Glomerular visceral epithelial cell (primary cell): ENCODE data around the gene SIRPD.

Experiments used
- DNase-seq: peaks from one replicate; pipeline ENCODE4 v3.0.0-alpha.2; 2016; ENCODE audit errors: extremely low spot score

The SIRPD gene

DNA sequence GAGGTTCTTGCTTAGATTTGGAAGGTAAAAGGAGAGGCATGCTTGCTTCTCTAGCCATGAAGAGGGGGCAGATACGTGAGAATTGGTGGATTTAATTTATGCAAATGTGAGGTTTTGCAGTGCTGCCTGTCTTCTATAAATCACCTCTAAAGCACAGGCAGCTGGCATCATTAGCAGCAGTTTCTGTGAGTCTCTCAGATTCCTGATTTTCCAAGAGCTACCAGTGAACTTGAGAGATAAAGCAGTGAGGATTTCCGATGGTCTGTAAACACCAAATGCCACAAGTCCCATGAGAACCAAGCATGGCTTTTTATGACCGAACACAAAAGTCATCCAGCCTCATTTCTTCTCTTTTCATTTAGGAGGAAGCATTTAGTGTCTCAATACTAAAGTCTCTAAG is 63.1 kb downstream of the SIRPD start:
- DNase-seq = no peak

DNA sequence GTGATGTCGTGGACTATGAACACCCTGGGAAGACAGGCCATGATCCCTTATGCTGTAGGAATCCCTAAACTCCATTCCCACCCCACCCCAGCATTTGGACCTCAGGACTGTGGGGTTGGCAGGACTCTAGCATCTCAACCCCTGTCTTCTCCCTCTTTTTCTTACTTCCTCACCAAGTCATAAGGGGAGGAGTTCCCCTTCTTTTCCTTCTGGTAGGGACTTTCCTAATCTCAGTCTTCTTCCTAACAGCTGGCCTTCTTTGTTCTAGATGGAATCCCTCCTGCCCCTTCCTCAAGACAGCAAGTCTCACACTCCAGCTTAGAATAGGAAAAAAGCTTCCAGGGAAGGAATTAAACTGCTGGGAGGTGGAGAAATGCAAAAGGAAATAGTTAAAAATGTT is 64.0 kb downstream of the SIRPD start:
- no peak for DNase-seq

DNA sequence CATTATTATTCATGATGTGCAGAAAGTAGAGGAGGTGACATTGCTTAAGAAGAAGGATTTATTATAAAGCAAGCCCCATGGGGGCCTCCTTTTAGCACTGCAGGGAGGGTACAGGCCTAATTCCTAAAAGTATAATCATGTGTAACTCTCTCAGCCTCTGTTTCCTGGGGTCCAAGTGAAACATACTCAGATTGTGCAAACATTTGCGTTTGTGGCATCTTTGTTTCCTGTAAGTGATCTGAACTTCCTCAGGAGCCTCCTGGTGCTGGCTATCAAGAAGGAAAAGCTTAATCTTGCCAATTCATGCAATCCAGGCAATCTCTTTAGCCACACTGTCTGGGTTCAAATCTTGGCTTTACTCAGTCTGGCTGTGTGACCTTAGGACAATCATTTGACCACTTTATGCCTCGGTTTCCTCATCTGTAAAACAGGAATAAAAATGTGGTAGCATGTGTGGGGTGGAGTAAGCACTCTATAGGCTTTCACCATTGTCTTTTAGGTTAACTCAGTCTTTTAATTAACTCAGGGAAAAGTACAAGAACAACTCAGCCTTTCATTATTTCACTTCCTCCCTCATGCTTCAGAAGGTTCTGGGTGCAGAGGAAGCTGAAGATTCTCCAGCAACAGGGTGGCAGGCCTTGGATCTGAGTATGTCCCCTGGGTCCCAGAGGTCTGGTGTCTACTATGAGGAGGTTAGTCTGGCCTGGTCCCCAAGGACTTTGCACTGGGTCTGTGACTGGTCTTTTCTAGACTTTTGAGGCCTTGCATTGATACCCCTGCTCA is 65.5 kb downstream of the SIRPD start:
- no peak for DNase-seq

DNA sequence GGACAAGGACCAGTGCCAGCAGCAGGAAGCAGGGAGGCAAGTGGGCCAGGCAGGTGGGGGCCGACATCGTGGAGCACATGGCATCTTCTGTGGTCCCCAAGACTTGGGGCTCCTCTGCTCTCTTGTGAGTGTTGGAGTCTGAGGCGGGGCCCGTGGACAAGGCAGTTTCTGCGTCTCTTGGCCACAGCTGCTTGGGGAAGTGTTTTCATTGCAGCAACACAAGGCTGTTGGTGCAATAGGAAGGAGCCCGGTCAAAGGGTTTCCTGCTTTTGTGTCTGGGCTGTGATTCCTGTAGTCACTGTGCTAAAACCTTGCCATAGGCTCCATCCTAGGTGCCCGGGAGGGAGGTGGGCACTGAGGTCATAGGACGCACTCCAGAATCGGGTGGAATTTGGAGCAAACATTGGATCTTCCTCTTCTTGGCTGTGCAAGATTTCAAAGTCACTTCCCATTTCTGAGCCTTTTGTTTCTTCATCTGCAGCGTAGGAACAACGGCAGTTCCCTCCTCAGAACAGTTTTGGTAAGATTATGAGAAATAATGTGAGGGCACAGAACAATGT is 66.1 kb downstream of the SIRPD start, which contains the start of gene SIRPB2:
SIRPB2 (minus strand) TSS at position 140 of the 560 bp plus-strand sequence; CDS start at position 79, 61 bp downstream.
- no peak for DNase-seq

DNA sequence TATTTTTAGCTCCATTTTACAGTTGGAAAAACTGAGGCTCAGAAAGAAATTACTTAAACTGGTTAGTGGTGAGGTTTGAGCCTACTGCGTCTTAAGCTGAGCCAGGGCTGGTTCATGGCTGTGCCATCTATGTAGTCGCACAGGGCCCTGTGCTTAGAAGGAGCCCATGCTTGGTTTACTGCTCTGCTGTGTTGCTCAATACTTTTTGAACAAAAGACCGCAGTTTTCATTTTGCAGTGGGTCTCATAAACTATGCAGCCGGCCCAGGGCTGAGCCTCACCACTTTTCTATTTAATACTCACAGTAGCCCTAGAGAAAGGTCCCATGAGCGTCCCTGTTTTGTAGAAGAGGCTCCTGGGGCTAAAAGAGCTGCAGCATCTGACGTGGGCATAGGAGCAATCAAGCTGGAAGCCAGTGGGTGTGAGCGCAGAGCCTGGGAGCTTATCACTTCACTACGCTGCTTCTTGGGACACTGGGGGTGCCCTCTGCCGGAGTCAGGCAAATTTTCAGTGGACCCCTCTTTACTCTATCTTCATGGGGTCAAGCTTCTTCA is 66.8 kb downstream of the SIRPD start:
- DNase-seq = no peak

DNA sequence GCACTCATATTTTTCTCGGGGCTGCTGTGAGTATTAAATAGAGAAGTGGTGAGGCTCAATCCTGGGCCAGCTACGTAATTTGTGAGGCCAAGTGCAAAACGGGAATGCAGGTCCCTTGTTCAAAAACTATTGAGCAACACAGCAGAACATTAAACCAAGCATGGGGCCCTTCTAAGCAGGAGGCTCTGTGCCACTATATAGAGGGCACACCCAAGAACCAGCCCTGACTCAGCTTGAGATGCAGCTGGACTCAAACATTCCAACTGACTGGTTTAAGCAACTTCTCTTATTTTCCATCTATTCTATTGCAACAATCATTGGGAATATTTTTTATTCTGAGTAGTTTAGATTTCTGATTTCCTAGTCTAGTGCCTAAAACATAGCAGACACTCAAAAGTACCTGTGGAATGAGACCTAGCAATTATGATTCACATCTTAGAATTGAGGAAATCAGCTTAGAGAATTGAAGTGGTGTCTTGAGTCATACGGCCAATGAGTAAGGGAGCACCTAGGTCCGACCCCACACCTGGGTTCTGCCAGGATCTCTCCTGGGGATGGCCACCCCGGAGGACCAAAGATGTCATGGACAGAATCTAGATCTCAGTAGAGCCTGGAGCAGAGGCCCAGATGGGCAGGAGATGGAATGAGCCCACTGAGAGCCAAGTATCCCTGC is 67.6 kb downstream of the SIRPD start:
- no peak for DNase-seq

DNA sequence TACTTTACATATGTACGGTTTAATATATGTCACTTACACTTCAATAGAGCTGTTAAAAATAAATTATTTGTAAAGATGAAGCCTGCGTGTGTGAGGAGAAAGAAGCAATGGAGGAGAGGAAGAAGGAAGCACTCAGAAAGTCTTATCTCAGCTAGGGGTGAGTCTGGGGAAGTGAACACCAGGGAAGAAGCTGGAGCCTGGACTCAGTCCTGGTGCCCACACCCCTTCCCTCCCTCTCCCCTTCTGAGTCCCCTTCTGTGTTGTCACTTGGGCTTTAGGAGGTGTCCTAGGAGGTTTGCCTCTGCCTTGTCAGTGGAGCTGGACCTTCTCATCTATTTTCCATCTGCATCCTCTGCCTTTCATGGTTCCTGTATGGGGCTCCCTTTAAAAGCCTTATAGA is 68.2 kb downstream of the SIRPD start:
- no peak for DNase-seq

DNA sequence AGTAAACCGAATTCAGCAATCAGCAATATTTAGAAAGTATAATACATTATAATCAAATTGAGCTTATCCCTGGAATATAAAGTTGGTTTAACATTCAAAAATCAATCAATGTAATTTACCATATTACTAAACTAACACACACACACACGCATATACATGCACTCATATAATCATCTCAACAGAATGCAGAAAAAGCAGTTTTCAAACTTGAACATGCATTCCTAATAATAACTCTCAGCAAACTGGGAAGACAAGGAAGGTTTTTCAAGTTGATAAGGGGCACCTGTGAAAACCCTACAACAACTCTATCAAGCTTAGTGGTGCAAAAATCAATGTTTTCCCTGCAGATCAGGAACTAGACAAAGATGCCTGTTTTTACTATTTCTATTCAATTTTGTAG is 70.9 kb downstream of the SIRPD start:
- DNase-seq = no peak

DNA sequence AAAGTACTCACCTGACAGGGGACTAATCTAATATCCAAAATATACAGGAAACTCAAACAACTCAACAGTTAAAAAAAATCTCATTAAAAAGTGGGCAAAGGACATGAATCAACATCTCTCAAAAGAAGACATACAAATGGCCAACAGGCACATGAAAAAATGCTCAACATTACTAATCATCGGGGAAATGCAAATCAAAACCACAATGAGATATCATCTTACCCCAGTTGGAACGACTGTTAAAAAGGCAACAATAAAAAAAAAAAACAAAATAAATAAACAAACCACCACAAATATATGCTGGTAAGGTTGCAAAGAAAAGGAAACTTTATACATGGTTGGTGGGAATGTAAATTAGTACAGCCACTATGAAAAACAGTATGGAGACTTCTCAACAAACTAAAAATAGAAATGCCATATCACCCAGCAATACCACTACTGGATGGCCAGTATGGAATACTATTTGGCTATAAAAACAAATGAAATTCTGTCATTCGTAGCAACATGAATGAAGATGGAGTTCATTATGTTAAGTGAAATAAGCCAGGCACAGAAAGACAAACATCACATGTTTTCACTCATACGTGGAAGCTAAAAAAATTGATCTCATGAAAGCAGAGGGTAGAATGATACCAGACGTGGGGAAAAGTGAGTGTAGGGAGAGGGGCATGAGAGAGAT is 72.9 kb downstream of the SIRPD start:
- no peak for DNase-seq
